OCI-LY1 (cell line): ENCODE results near the gene ZMYND19.

Source experiments
- EZH2 ChIP-seq: fragments of 200-600 bp; sonication (generic), shearing (Covaris generic); IDR thresholded peaks from 2 replicates; pipeline ENCODE4 v1.8.0; 2017; ENCODE audit warnings: borderline replicate concordance, mixed run types, mild to moderate bottlenecking, antibody characterized with exemption, low read length, moderate library complexity, mixed read lengths
- TF ChIP-seq, protein P1 (sequence below): fragments of 200-600 bp; sonication (generic), shearing (Covaris generic); IDR thresholded peaks from 2 replicates; pipeline ENCODE4 v1.5.1; 2017; ENCODE audit warnings: mild to moderate bottlenecking, antibody characterized with exemption, low read length, moderate library complexity, mixed read lengths

DNA sequence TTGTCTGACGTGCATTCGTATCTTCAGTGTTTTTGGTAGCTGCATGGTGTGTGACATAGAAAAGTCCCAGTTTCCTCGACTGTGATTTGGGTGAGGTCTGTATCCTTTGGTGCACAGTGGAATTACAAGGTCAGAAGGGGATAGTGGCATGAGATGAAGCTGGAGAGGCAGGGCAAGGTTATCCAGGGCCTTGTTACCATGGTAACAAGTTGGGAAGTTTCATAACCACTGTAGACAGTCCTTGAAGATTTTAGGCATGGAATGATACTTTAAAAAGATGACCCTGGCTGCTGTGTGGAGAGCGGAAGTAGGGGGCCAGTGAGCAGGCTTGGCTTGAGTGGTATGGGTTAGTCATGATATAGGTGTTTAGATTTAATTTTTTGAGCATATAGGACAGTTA, 40.4 kb upstream of the ZMYND19 start:
- TF ChIP-seq, protein P1, sequence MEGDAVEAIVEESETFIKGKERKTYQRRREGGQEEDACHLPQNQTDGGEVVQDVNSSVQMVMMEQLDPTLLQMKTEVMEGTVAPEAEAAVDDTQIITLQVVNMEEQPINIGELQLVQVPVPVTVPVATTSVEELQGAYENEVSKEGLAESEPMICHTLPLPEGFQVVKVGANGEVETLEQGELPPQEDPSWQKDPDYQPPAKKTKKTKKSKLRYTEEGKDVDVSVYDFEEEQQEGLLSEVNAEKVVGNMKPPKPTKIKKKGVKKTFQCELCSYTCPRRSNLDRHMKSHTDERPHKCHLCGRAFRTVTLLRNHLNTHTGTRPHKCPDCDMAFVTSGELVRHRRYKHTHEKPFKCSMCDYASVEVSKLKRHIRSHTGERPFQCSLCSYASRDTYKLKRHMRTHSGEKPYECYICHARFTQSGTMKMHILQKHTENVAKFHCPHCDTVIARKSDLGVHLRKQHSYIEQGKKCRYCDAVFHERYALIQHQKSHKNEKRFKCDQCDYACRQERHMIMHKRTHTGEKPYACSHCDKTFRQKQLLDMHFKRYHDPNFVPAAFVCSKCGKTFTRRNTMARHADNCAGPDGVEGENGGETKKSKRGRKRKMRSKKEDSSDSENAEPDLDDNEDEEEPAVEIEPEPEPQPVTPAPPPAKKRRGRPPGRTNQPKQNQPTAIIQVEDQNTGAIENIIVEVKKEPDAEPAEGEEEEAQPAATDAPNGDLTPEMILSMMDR, result no peak
- no peak for TF ChIP-seq EZH2
